ENCODE measurements around the gene PCBP2. TPM values are rescaled to one million over a fixed set of nuclear protein-coding genes. Genes with fewer than 3 reads are reported as not detected.

Gene PCBP2
- total and polyA plus RNA-seq, 2 of the 4 experiments (the other 2 are of a cell fraction), result 190 to 586 TPM

DNA sequence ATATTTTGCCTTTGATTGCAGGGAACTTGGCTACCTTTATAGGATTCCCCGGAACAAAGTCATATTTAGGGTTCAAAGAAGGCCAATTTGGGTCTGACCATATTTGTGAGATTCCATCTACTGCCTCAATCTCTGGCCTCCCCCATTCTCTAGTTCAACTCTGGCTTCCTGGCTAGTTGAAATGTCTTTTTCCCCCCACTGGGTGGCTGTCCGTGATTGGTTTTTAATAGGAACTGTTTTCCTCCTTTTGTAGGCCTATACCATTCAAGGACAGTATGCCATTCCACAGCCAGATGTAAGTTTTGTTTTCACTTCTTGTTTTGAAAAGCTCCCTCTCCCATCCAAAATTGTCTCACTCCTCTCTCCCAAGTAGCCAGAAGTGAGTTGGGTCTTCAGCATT, 13.8 kb downstream of the PCBP2 start:
- Histone ChIP-seq H3K27ac (ENCODE audit: insufficient read depth, low read length) (no peak overlapping the region), H4K20me1 (ENCODE audit: insufficient read depth, low read length) (peaks cover 86% of the 10 kb centered on the region), H4K5ac (ENCODE audit: low read depth, low read length) (no peak overlapping the region), H3K9me1 (ENCODE audit: insufficient read depth, low read length) (no peaks in the 10 kb centered on the region; the same call in 1 of the 2 replicates), H3K36me3 (ENCODE audit: control insufficient read depth, insufficient read depth, low read length) (peaks cover 83% of the 10 kb centered on the region), H3K4ac (ENCODE audit: low read depth, low read length) (no peak overlapping the region), H2BK15ac (ENCODE audit: low read depth, low read length) (no peak overlapping the region), H3K4me3 (ENCODE audit: insufficient read depth, low read depth, low read length) (no peak overlapping the region), H3K27me3 (ENCODE audit: control insufficient read depth, insufficient read depth, low read length) (no peaks in the 10 kb centered on the region), H3K9ac (ENCODE audit: low read depth, low read length) (no peak overlapping the region), H2AK9ac (replicated peaks; ENCODE audit: low read depth, low read length, poor library complexity) (no peak overlapping the region), H3K4me2 (ENCODE audit: low read depth, low read length) (no peak overlapping the region), H2BK120ac (ENCODE audit: low read depth, low read length) (no peak overlapping the region), H2BK20ac (ENCODE audit: low read depth, low read length) (no peak overlapping the region), H4K91ac (ENCODE audit: insufficient read depth, low read depth, low read length) (no peak overlapping the region), H3K18ac (ENCODE audit: low read depth, low read length) (no peak overlapping the region), H3K9me3 (ENCODE audit: control insufficient read depth, insufficient read depth, low read length) (no peaks in the 10 kb centered on the region), H2BK5ac (ENCODE audit: low read depth, low read length, poor library complexity, severe bottlenecking) (no peak overlapping the region), H3K23ac (ENCODE audit: low read depth, low read length) (no peak overlapping the region), H3K56ac (ENCODE audit: extremely low read depth, insufficient read depth, low read length) (no peak overlapping the region), H2AK5ac (ENCODE audit: low read depth, low read length) (no peak overlapping the region), H2AFZ (replicated peaks; ENCODE audit: low read length, poor library complexity) (no peak overlapping the region), H3K79me1 (ENCODE audit: low read depth in 1 of 2, low read length in 2 of 2) (peaks cover 34 to 83% of the 10 kb centered on the region in 2 experiments), H3K4me1 (ENCODE audit: control insufficient read depth, insufficient read depth, low read length) (peaks cover 7% of the 10 kb centered on the region), H4K8ac (ENCODE audit: low read depth in 2 of 2, low read length in 2 of 2) (no peak overlapping the region), H3K14ac (replicated peaks; ENCODE audit: low read depth, low read length) (no peak overlapping the region)
- POLR2A ChIA-PET (ENCODE audit: unreplicated experiment), result no interaction called here
- ATAC-seq (ENCODE audit: low read depth) (peak; percentile 28; the same call in 1 of the 2 replicates), DNase-seq (no peak)
- WGBS, 2 experiments (ENCODE audit: extremely low coverage in 2 of 2, insufficient read length in 1 of 2), result no CpG with 5 or more reads among the region's 2 CpGs
- TF ChIP-seq, protein P1, sequence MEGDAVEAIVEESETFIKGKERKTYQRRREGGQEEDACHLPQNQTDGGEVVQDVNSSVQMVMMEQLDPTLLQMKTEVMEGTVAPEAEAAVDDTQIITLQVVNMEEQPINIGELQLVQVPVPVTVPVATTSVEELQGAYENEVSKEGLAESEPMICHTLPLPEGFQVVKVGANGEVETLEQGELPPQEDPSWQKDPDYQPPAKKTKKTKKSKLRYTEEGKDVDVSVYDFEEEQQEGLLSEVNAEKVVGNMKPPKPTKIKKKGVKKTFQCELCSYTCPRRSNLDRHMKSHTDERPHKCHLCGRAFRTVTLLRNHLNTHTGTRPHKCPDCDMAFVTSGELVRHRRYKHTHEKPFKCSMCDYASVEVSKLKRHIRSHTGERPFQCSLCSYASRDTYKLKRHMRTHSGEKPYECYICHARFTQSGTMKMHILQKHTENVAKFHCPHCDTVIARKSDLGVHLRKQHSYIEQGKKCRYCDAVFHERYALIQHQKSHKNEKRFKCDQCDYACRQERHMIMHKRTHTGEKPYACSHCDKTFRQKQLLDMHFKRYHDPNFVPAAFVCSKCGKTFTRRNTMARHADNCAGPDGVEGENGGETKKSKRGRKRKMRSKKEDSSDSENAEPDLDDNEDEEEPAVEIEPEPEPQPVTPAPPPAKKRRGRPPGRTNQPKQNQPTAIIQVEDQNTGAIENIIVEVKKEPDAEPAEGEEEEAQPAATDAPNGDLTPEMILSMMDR (conservative IDR thresholded peaks at IDR 0.05; ENCODE audit: low read depth, low read length), result no peak
- TF ChIP-seq FOS (IDR thresholded peaks at IDR 0.05; ENCODE audit: low read depth, low read length), result no peak
- TF ChIP-seq NFE2L2 (IDR thresholded peaks at IDR 0.05; ENCODE audit: low read depth, low read length), result no peak
- TF ChIP-seq RFX5 (IDR thresholded peaks at IDR 0.05; ENCODE audit: low read depth, low read length), result no peak
- TF ChIP-seq CHD1 (IDR thresholded peaks at IDR 0.05; ENCODE audit: low read depth, low read length), result no peak
- no peak for TF ChIP-seq MAZ (IDR thresholded peaks at IDR 0.05; ENCODE audit: borderline replicate concordance, low read depth, low read length)
- TF ChIP-seq POLR2A (IDR thresholded peaks at IDR 0.05; ENCODE audit: low read depth, low read length), result no peak
- TF ChIP-seq MXI1 (IDR thresholded peaks at IDR 0.05; ENCODE audit: borderline replicate concordance, low read depth, low read length), result no peak
- TF ChIP-seq RCOR1 (IDR thresholded peaks at IDR 0.05; ENCODE audit: insufficient replicate concordance, low read length), result no peak
- TF ChIP-seq BHLHE40 (IDR thresholded peaks at IDR 0.05; ENCODE audit: low read depth, low read length), result no peak
- TF ChIP-seq, protein P2, sequence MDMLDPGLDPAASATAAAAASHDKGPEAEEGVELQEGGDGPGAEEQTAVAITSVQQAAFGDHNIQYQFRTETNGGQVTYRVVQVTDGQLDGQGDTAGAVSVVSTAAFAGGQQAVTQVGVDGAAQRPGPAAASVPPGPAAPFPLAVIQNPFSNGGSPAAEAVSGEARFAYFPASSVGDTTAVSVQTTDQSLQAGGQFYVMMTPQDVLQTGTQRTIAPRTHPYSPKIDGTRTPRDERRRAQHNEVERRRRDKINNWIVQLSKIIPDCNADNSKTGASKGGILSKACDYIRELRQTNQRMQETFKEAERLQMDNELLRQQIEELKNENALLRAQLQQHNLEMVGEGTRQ (IDR thresholded peaks at IDR 0.05; ENCODE audit: low read depth, low read length), result no peak
- TF ChIP-seq, protein P3, sequence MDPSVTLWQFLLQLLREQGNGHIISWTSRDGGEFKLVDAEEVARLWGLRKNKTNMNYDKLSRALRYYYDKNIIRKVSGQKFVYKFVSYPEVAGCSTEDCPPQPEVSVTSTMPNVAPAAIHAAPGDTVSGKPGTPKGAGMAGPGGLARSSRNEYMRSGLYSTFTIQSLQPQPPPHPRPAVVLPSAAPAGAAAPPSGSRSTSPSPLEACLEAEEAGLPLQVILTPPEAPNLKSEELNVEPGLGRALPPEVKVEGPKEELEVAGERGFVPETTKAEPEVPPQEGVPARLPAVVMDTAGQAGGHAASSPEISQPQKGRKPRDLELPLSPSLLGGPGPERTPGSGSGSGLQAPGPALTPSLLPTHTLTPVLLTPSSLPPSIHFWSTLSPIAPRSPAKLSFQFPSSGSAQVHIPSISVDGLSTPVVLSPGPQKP (IDR thresholded peaks at IDR 0.05; ENCODE audit: borderline replicate concordance, low read depth, low read length), result no peak
- no peak for TF ChIP-seq RAD21 (IDR thresholded peaks at IDR 0.05; ENCODE audit: low read length)
- TF ChIP-seq CEBPB (IDR thresholded peaks at IDR 0.05; ENCODE audit: low read depth, low read length), result no peak
- TF ChIP-seq SMC3 (IDR thresholded peaks at IDR 0.05; ENCODE audit: low read depth, low read length), result no peak
- no peak for TF ChIP-seq MAFK (IDR thresholded peaks at IDR 0.05; ENCODE audit: low read depth, low read length)
- CTCF ChIA-PET, result interaction anchor here (0.5 kb wide), 1 partner anchor 11 kb away, joined by 3 read pairs; no protein-coding TSS in a partner anchor
- in situ Hi-C loops (cut with MboI; ENCODE audit: low sequenced_read_pairs), result no loop called here
- no TSS peak for BruUV-seq (replicated peaks)
- dilution Hi-C loops (cut with HindIII; ENCODE audit: low sequenced_read_pairs, unreplicated experiment), result no loop called here
- intact Hi-C loops (cut with micrococcal nuclease), result no loop called here

Data from IMR-90 (cell line).